SK-N-SH treated with all-trans-retinoic acid at 6 μM for 48 hours (cell line): ENCODE measurements around the gene OR4S2.

Source experiments
- ATAC-seq: fragments of 200-7000 bp; cut with Tn5 transposase; 3 replicates; pipeline ENCODE4 v1.9.1; 2020; ENCODE audit warnings: mild to moderate bottlenecking, moderate library complexity
- BACH2 ChIP-seq: fragments of 250-450 bp; sonication (Bioruptor Pico); IDR thresholded peaks from 2 replicates; pipeline ENCODE4 v1.9.0; 2021; ENCODE audit warnings: mild to moderate bottlenecking, borderline replicate concordance
- CREB5 ChIP-seq: fragments of 250-450 bp; sonication (Bioruptor Pico); IDR thresholded peaks from 2 replicates; pipeline ENCODE4 v1.5.1; 2020; ENCODE audit warnings: low read depth, mild to moderate bottlenecking, moderate library complexity
- CSDC2 ChIP-seq: fragments of 250-450 bp; sonication (Bioruptor Pico); IDR thresholded peaks from 2 replicates; pipeline ENCODE4 v1.5.0; 2020; ENCODE audit warnings: mild to moderate bottlenecking, moderate library complexity
- CSRNP3 ChIP-seq: fragments of 250-450 bp; sonication (Bioruptor Pico); IDR thresholded peaks from 2 replicates; pipeline ENCODE4 v1.5.1; 2021; ENCODE audit warnings: mild to moderate bottlenecking, moderate library complexity
- ESRRG ChIP-seq: fragments of 250-450 bp; sonication (Bioruptor Pico); IDR thresholded peaks from 2 replicates; pipeline ENCODE4 v1.6.1; 2021; ENCODE audit warnings: mild to moderate bottlenecking
- GLIS3 ChIP-seq: fragments of 250-450 bp; sonication (Bioruptor Pico); IDR thresholded peaks from 2 replicates; pipeline ENCODE4 v1.5.0; 2020; ENCODE audit warnings: mild to moderate bottlenecking, moderate library complexity
- ISL1 ChIP-seq: fragments of 250-450 bp; sonication (Bioruptor Pico); IDR thresholded peaks from 2 replicates; pipeline ENCODE4 v2.1.2; 2022; ENCODE audit warnings: mild to moderate bottlenecking, moderate library complexity
- PATZ1 ChIP-seq: fragments of 250-450 bp; sonication (Bioruptor Pico); IDR thresholded peaks from 2 replicates; pipeline ENCODE4 v1.8.0; 2020; ENCODE audit warnings: mild to moderate bottlenecking, moderate library complexity, borderline replicate concordance
- PPARA ChIP-seq: fragments of 250-450 bp; sonication (Bioruptor Pico); IDR thresholded peaks from 2 replicates; pipeline ENCODE4 v1.5.0; 2020; ENCODE audit warnings: mild to moderate bottlenecking, borderline replicate concordance
- RARB ChIP-seq: fragments of 250-450 bp; sonication (Bioruptor Pico); IDR thresholded peaks from 2 replicates; pipeline ENCODE4 v1.8.0; 2021; ENCODE audit warnings: mild to moderate bottlenecking, moderate library complexity
- SNAI2 ChIP-seq: fragments of 250-450 bp; sonication (Bioruptor Pico); IDR thresholded peaks from 2 replicates; pipeline ENCODE4 v1.5.0; 2020; ENCODE audit warnings: mild to moderate bottlenecking, moderate library complexity
- TCF4 ChIP-seq: fragments of 250-450 bp; sonication (Bioruptor Pico); IDR thresholded peaks from 2 replicates; pipeline ENCODE4 v1.8.0; 2021; ENCODE audit warnings: mild to moderate bottlenecking, moderate library complexity, borderline replicate concordance
- TOX ChIP-seq: fragments of 250-450 bp; sonication (Bioruptor Pico); IDR thresholded peaks from 2 replicates; pipeline ENCODE4 v1.8.0; 2021; ENCODE audit warnings: mild to moderate bottlenecking, moderate library complexity, borderline replicate concordance
- TSHZ2 ChIP-seq: fragments of 250-450 bp; sonication (Bioruptor Pico); IDR thresholded peaks from 2 replicates; pipeline ENCODE4 v1.5.0; 2020; ENCODE audit warnings: mild to moderate bottlenecking, moderate library complexity
- ZC3H10 ChIP-seq: fragments of 250-450 bp; sonication (Bioruptor Pico); IDR thresholded peaks from 2 replicates; pipeline ENCODE4 v1.5.1; 2021; ENCODE audit warnings: mild to moderate bottlenecking, moderate library complexity
- ZFP3 ChIP-seq: fragments of 250-450 bp; sonication (Bioruptor Pico); IDR thresholded peaks from 2 replicates; pipeline ENCODE4 v1.5.0; 2020; ENCODE audit warnings: mild to moderate bottlenecking, moderate library complexity
- ZFP30 ChIP-seq: fragments of 450-650 bp; formaldehyde crosslinking; IDR thresholded peaks from 2 replicates; pipeline ENCODE4 v1.5.0; 2022; ENCODE audit warnings: mild to moderate bottlenecking, moderate library complexity
- ZNF70 ChIP-seq: fragments of 450-650 bp; formaldehyde crosslinking; IDR thresholded peaks from 2 replicates; pipeline ENCODE4 v1.5.0; 2020; ENCODE audit warnings: mild to moderate bottlenecking, moderate library complexity
- TF ChIP-seq, protein P1 (sequence below): fragments of 250-450 bp; sonication (Bioruptor Pico); IDR thresholded peaks from 2 replicates; pipeline ENCODE4 v1.8.0; 2021; ENCODE audit warnings: low read depth, mild to moderate bottlenecking, moderate library complexity, borderline replicate concordance

OR4S2 gene

GRCh38 chr11:55669376-55669775, 21.2 kb downstream of the OR4S2 start:
- ATAC-seq: no peak
- TF ChIP-seq ZFP30 (CRISPR knock-in tag): no peak
- TF ChIP-seq CSRNP3: no peak
- no peak for TF ChIP-seq SNAI2
- TF ChIP-seq TOX (CRISPR knock-in tag): no peak
- no peak for TF ChIP-seq ZC3H10 (CRISPR knock-in tag)

DNA sequence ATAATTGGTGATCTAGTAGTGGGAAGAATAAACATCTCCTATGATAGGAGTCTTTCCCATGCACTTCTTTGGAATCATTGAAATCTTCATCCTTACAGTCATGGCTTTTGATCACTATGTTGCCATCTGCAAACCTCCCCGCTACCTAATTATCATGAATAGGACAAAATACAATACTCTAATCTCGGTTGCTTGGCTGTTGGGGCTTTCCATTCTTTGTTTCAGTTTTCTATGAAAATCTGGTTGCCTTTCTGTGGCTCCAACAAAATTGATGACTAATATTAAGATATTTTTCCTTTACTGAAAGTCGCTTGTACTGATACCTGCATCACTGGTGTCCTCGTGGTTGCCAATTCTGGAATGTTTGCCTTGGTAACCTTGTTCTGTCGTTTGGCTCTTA, 25.7 kb downstream of the OR4S2 start:
- ATAC-seq: no peak
- no peak for TF ChIP-seq CSDC2
- no peak for TF ChIP-seq TOX (CRISPR knock-in tag)
- TF ChIP-seq SNAI2: no peak
- TF ChIP-seq ZC3H10 (CRISPR knock-in tag): no peak
- TF ChIP-seq ZFP3 (CRISPR knock-in tag): no peak
- no peak for TF ChIP-seq TSHZ2
- TF ChIP-seq GLIS3 (CRISPR knock-in tag): no peak
- TF ChIP-seq ESRRG (CRISPR knock-in tag): no peak
- no peak for TF ChIP-seq CREB5
- no peak for TF ChIP-seq CSRNP3
- no peak for TF ChIP-seq ZNF70
- no peak for TF ChIP-seq PPARA (CRISPR knock-in tag)
- TF ChIP-seq ISL1 (CRISPR knock-in tag): no peak
- TF ChIP-seq ZFP30 (CRISPR knock-in tag): no peak
- TF ChIP-seq, protein P1, sequence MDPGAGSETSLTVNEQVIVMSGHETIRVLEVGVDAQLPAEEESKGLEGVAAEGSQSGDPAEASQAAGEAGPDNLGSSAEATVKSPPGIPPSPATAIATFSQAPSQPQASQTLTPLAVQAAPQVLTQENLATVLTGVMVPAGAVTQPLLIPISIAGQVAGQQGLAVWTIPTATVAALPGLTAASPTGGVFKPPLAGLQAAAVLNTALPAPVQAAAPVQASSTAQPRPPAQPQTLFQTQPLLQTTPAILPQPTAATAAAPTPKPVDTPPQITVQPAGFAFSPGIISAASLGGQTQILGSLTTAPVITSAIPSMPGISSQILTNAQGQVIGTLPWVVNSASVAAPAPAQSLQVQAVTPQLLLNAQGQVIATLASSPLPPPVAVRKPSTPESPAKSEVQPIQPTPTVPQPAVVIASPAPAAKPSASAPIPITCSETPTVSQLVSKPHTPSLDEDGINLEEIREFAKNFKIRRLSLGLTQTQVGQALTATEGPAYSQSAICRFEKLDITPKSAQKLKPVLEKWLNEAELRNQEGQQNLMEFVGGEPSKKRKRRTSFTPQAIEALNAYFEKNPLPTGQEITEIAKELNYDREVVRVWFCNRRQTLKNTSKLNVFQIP (CRISPR knock-in tag): no peak
- TF ChIP-seq BACH2 (CRISPR knock-in tag): no peak
- TF ChIP-seq PATZ1 (CRISPR knock-in tag): no peak

DNA sequence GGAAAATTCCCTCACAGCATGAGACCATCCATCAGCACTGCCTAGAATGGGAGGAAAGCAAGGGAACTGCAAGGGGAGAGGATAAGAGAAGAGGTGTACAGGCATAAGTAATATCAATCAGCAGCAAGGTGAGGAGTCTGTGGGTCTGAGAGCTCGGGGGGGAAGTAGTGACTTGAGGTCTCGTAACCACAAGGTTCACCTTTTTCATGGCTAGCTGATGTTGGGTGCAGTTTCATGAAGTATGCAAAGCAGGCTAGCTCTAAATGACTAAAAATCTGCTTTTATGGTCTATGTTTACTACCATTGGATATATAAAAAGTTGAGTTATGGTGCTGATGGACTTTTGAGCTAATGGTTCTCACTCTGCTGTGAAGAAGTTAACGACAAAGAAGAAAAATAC, 49.7 kb downstream of the OR4S2 start:
- no peak for ATAC-seq
- TF ChIP-seq ISL1 (CRISPR knock-in tag) (no peak), RARB (no peak), TOX (CRISPR knock-in tag) (no peak), ZFP30 (CRISPR knock-in tag) (no peak), PPARA (CRISPR knock-in tag) (no peak), BACH2 (CRISPR knock-in tag) (no peak), TCF4 (no peak)
- TF ChIP-seq, protein P1 (CRISPR knock-in tag): no peak
